ENCODE results near the gene CYREN. TPM values are rescaled to one million over a fixed set of nuclear protein-coding genes. Genes with fewer than 3 reads are reported as not detected.

Gene CYREN
- total and polyA plus RNA-seq, 9 of the 15 experiments (the other 6 are each of a cell fraction or from before 2014, with no cell fraction given), result 13.9 to 108 (median 88.8) TPM

DNA sequence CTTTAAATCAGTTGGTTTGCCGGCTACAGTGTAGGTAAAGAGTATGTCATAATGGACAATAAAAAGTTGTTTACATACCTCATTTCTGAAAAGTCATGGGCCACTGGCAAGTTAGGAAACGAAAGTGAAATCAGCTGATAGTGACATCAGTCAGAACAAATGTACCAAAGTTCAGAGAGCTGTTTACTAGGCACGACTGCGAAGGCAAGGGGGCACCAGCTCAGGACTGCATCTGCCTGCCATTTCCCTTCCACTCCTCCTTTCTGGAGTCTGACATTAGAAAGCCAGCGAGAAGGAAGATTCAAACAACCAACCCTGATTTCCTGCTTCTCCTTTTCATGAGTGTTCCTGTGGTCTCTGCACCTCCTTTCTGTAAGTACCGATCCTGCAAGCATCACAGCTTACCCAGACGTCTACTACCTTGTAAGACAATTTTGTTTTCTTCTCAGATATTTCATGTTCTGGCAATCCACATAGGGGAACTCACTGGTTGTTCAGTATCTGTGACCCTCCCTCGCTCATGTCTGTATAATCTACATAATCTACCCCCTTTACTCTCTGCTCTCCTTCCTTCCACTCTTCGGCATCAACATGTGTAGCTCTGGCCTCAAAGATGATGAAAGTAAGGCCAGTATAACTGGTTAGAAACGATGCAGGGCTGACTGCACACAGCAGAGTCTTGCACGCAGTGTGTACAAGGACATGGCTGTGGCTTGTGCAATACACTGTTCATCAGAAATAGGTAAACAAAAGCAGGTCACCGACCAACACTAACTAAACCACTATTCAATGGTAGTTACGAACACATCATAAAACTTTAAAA is 22.4 kb downstream of the CYREN start, which contains the start of gene TMEM140 (continued):
- TF ChIP-seq, protein P1, sequence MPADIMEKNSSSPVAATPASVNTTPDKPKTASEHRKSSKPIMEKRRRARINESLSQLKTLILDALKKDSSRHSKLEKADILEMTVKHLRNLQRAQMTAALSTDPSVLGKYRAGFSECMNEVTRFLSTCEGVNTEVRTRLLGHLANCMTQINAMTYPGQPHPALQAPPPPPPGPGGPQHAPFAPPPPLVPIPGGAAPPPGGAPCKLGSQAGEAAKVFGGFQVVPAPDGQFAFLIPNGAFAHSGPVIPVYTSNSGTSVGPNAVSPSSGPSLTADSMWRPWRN (IDR thresholded peaks at IDR 0.05; ENCODE audit: low read depth), result no peak
- TF ChIP-seq, protein P2, sequence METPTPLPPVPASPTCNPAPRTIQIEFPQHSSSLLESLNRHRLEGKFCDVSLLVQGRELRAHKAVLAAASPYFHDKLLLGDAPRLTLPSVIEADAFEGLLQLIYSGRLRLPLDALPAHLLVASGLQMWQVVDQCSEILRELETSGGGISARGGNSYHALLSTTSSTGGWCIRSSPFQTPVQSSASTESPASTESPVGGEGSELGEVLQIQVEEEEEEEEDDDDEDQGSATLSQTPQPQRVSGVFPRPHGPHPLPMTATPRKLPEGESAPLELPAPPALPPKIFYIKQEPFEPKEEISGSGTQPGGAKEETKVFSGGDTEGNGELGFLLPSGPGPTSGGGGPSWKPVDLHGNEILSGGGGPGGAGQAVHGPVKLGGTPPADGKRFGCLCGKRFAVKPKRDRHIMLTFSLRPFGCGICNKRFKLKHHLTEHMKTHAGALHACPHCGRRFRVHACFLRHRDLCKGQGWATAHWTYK (CRISPR knock-in tag; IDR thresholded peaks at IDR 0.05), result no peak
- TF ChIP-seq LEF1 (IDR thresholded peaks at IDR 0.05) (peak; percentile 40; the same call in 1 of the 2 replicates), MCM5 (IDR thresholded peaks at IDR 0.05; ENCODE audit: low read depth) (no peak), NR4A1 (CRISPR knock-in tag; IDR thresholded peaks at IDR 0.05) (no peak), NR4A1 (tag; IDR thresholded peaks at IDR 0.05) (peak; percentile 68; the same call in 1 of the 2 replicates), RBM39 (optimal IDR thresholded peaks at IDR 0.05; ENCODE audit: low read depth, low read length) (no peak), SREBF2 (CRISPR knock-in tag; IDR thresholded peaks at IDR 0.05) (no peak), CSDE1 (IDR thresholded peaks at IDR 0.05) (no peak), NR2C2 (CRISPR knock-in tag; IDR thresholded peaks at IDR 0.05) (no peak), NR2C2 (tag; IDR thresholded peaks at IDR 0.05) (peak; percentile 94), NCOA1 (IDR thresholded peaks at IDR 0.05; ENCODE audit: low read depth) (peak; percentile 41; the same call in 1 of the 2 replicates), MEIS2 (IDR thresholded peaks at IDR 0.05; ENCODE audit: partially characterized antibody) (peak; percentile 49), ZNF274 (IDR thresholded peaks at IDR 0.05; ENCODE audit: borderline replicate concordance, low read depth, low read length) (no peak), ZSCAN32 (CRISPR knock-in tag; IDR thresholded peaks at IDR 0.05) (no peak), ZKSCAN1 (IDR thresholded peaks at IDR 0.05; ENCODE audit: low read depth, low read length) (no peak), THRAP3 (IDR thresholded peaks at IDR 0.05; ENCODE audit: borderline replicate concordance) (no peak), GATA2 (CRISPR knock-in tag; IDR thresholded peaks at IDR 0.05) (no peak)
- TF ChIP-seq, protein P3, sequence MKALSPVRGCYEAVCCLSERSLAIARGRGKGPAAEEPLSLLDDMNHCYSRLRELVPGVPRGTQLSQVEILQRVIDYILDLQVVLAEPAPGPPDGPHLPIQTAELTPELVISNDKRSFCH (CRISPR knock-in tag; IDR thresholded peaks at IDR 0.05), result no peak
- TF ChIP-seq, protein P3 (tag; IDR thresholded peaks at IDR 0.05), result no peak
- TF ChIP-seq, protein P4, sequence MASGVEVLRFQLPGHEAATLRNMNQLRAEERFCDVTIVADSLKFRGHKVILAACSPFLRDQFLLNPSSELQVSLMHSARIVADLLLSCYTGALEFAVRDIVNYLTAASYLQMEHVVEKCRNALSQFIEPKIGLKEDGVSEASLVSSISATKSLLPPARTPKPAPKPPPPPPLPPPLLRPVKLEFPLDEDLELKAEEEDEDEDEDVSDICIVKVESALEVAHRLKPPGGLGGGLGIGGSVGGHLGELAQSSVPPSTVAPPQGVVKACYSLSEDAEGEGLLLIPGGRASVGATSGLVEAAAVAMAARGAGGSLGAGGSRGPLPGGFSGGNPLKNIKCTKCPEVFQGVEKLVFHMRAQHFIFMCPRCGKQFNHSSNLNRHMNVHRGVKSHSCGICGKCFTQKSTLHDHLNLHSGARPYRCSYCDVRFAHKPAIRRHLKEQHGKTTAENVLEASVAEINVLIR (CRISPR knock-in tag; IDR thresholded peaks at IDR 0.05), result no peak
- TF ChIP-seq, protein P5, sequence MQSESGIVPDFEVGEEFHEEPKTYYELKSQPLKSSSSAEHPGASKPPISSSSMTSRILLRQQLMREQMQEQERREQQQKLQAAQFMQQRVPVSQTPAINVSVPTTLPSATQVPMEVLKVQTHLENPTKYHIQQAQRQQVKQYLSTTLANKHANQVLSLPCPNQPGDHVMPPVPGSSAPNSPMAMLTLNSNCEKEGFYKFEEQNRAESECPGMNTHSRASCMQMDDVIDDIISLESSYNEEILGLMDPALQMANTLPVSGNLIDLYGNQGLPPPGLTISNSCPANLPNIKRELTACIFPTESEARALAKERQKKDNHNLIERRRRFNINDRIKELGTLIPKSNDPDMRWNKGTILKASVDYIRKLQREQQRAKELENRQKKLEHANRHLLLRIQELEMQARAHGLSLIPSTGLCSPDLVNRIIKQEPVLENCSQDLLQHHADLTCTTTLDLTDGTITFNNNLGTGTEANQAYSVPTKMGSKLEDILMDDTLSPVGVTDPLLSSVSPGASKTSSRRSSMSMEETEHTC (IDR thresholded peaks at IDR 0.05), result no peak
- TF ChIP-seq, protein P6, sequence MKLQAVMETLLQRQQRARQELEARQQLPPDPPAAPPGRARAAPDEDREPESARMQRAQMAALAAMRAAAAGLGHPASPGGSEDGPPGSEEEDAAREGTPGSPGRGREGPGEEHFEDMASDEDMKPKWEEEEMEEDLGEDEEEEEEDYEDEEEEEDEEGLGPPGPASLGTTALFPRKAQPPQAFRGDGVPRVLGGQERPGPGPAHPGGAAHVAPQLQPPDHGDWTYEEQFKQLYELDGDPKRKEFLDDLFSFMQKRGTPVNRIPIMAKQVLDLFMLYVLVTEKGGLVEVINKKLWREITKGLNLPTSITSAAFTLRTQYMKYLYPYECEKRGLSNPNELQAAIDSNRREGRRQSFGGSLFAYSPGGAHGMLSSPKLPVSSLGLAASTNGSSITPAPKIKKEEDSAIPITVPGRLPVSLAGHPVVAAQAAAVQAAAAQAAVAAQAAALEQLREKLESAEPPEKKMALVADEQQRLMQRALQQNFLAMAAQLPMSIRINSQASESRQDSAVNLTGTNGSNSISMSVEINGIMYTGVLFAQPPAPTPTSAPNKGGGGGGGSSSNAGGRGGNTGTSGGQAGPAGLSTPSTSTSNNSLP (IDR thresholded peaks at IDR 0.05; ENCODE audit: borderline replicate concordance, low read depth, low read length), result no peak
